ENCODE data around the gene GABARAPL1.

The GABARAPL1 gene

GRCh38 chr12:10212739-10213131 lies at the start of gene GABARAPL1:
Gene GABARAPL1 (plus strand): TSS chr12:10212877. CDS start chr12:10213130, 253 bp downstream.
- POLR2A ChIA-PET (ENCODE audit: low non-redundant PET): no interaction called here
- H3K27ac ChIP-seq: peak within 1 kb of the TSS; percentile 86
- TF ChIP-seq CTCF (conservative IDR thresholded peaks at IDR 0.05; ENCODE audit: low read depth): no peak
- CTCF ChIA-PET: interaction anchor here (0.5 to 0.6 kb wide), 3 partner anchors 154 to 565 kb away, joined by 3 to 5 read pairs (median 4); no protein-coding TSS in a partner anchor
- peak; percentile 79 for DNase-seq (ENCODE audit: low spot score)

- H3K27ac ChIP-seq: no peak overlapping the region
- TF ChIP-seq CTCF (conservative IDR thresholded peaks at IDR 0.05; ENCODE audit: low read depth): no peak
- POLR2A ChIA-PET (ENCODE audit: low non-redundant PET): no interaction called here
- CTCF ChIA-PET: no interaction called here
- DNase-seq (ENCODE audit: low spot score): no peak
These were observed 49.6 kb upstream of the GABARAPL1 start for GRCh38 chr12:10163084-10163483.

GRCh38 chr12:10165421-10165820 lies 47.3 kb upstream of the GABARAPL1 start:
- ChIA-PET CTCF (interaction anchor here (0.6 kb wide), 1 partner anchor 24 kb away, joined by 4 read pairs; no protein-coding TSS in a partner anchor), POLR2A (ENCODE audit: low non-redundant PET) (no interaction called here)
- no peak for DNase-seq (ENCODE audit: low spot score)
- TF ChIP-seq CTCF (conservative IDR thresholded peaks at IDR 0.05; ENCODE audit: low read depth): no peak
- no peak overlapping the region for H3K27ac ChIP-seq

GRCh38 chr12:10167599-10167998 lies 45.1 kb upstream of the GABARAPL1 start:
- no peak for TF ChIP-seq CTCF (conservative IDR thresholded peaks at IDR 0.05; ENCODE audit: low read depth)
- CTCF ChIA-PET: no interaction called here
- no peak for DNase-seq (ENCODE audit: low spot score)
- POLR2A ChIA-PET (ENCODE audit: low non-redundant PET): no interaction called here
- no peak overlapping the region for H3K27ac ChIP-seq

- ChIA-PET POLR2A (ENCODE audit: low non-redundant PET) (no interaction called here), CTCF (interaction anchor here (0.6 to 1.2 kb wide), 2 partner anchors 16 to 22 kb away, joined by 3 to 5 read pairs; no protein-coding TSS in a partner anchor)
- no peak overlapping the region for H3K27ac ChIP-seq
- TF ChIP-seq CTCF (conservative IDR thresholded peaks at IDR 0.05; ENCODE audit: low read depth): no peak
- DNase-seq (ENCODE audit: low spot score): no peak
These were observed 43.6 kb upstream of the GABARAPL1 start for GRCh38 chr12:10169104-10169503.

GRCh38 chr12:10170216-10170615 lies 42.5 kb upstream of the GABARAPL1 start:
- CTCF ChIA-PET: no interaction called here
- DNase-seq (ENCODE audit: low spot score): peak; percentile 51
- H3K27ac ChIP-seq: no peak overlapping the region
- TF ChIP-seq CTCF (conservative IDR thresholded peaks at IDR 0.05; ENCODE audit: low read depth): no peak
- POLR2A ChIA-PET (ENCODE audit: low non-redundant PET): no interaction called here

Measured in RWPE1 (cell line).